Measurements from ENCODE around the gene FOXD4L6.
"Not testable (repeated sequence)": the region's sequence is repeated elsewhere in the genome, so short reads cannot be mapped to it uniquely, and the experiment has no call there.

The FOXD4L6 gene

DNA sequence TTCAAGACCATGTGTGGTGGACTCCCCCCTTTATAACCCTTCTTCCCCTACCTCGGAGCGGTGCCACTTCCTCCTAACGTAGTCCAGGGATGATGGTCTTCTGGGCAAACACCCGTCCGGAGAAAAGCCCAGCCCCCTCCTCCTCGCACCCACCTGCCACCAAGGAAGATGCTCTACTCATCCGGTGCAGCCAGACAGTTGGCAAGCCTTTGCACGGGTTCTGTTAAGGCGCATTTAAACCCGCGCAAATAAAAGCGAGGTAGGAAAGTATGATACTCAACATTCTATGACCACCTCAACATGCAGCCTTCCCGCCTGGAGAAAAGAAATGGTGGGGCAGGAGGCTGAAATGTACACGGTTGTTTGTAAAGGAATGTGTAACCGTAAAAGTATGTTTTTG, at the start of gene FOXD4L6:
FOXD4L6 (minus strand) TSS at position 101 of the 400 bp plus-strand sequence. CDS start 298 bp downstream, outside the sequence.
- not testable (repeated sequence) for DNase-seq

DNA sequence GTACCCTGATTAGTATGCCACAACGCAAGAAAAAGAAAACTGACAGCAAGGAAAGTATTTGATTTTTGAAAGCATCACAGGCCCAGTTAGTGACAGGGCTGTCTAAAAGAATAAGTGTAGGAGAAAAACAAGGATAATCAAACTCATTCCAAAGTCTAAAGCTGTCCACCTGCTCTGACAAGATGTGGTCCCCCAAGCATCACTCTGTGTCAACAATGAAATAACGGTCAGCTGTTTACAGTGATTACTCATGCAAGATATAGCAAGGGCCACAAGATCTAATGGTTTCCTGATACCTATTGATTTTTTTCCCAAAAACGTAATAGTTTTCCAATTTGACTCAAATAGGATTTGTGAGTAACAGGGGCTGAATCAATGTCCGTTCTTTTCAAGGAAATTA, 46.5 kb upstream of the FOXD4L6 start:
- not testable (repeated sequence) for DNase-seq

DNA sequence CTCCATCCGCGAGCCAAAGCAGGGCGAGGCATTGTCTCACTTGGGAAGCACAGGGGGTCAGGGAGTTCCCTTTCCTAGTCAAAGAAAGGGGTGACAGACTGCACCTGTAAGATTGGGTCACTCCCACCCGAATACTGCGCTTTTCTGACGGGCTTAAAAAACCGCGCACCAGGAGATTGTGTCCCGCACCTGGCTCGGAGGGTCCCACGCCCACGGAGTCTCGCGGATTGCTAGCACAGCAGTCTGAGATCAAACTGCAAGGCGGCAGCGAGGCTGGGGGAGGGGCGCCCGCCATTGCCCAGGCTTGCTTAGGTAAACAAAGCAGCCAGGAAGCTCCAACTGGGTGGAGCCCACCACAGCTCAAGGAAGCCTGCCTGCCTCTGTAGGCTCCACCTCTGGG, 21.6 kb upstream of the FOXD4L6 start:
- DNase-seq = not testable (repeated sequence)

DNA sequence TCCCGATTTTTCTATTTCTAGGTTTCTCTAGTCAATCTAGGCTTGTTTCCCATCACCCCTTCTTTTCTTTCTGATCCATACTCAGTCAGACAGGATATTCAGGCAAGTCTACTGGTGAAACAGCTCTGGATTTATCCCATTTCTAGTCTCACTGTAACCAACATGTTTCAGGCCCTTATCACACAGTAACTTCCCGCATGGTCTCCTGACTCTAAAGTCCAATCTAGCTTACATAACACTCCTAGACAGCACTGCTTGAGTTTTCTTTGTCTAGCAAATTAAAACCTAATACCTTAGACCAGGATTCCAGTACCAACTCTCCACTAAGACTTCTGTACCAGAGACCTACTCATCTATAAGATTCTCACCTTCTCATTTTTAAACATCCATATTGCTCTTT, 13.4 kb upstream of the FOXD4L6 start:
- not testable (repeated sequence) for DNase-seq

DNA sequence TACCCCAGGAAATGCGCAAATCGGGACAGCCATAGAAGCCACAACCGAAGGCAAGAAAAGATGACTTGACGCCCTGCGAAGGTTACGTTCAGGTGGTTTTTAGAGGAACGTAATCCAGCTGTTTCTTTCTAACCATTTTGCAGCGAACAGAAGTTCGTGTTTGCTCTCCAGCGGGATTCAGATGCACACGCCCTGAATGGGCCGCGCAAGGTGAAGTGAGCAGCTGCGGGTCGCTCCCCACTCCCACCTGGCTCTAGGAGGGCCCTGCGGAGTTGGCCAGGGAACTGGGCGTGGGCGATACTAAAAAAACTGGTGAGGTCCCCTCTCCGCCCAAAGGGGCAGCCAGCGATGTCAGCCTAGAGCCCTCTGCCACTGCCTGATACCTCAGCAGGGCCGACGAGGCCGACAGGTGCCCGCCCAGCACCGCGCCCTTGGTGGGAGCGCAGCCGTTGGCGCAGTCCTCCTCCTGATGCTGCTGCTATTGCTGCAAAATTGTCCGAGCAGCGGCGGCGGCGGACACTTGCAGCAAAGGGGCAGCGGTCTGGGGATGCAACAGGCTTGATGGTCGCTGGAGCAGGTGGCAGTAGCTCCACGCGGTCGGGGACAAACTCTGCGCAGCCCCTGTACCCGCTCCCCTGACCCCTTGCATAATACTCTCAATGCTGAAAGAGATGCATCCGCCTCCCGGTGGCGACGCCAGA, 1.6 kb downstream of the FOXD4L6 start:
- not testable (repeated sequence) for DNase-seq

DNA sequence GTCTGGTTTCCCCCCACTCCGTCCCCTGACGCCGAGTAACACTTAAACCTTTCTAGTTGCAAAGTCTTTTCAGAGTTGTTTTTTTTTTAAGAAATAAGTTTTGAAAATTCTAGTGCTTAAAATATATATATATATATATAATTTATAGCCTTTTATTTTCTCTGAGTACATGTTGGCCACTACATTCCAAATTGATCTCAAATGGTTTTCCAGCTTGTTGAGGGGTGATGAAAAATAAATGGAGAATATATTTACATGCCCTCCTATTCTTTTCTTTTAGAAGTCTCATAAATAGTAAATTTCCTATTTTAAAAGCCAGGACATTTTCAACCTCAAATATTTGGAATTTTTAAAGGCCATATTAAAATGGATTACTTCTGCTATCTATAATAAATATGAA, 2.5 kb downstream of the FOXD4L6 start:
- not testable (repeated sequence) for DNase-seq

DNA sequence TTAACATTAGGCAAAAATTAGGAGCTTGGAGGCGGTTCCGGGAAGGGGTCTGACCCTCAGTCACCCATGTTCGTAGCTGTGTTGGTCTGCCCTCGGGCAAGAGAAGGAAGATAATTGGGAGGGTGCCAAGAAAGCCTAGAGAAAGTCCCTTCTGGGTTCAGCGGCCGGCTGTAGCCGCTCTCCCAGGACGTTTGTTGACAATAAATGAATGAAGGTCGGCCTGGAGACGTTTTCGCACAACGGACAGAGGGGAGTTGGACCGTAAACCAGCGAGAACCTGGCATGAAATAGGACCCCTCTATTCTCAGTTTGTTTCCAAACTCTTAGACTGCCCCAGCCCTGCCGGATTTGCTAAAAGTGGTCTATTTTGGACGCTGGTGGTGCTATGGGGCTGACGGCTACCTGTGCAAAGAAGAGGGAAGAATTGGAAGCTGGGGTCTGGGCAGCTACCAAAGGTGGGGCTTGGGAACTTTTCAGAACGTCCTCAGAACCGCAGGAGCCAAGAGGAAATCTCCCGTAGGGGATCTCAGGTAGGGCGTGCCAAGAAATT, 3.3 kb downstream of the FOXD4L6 start:
- not testable (repeated sequence) for DNase-seq

DNA sequence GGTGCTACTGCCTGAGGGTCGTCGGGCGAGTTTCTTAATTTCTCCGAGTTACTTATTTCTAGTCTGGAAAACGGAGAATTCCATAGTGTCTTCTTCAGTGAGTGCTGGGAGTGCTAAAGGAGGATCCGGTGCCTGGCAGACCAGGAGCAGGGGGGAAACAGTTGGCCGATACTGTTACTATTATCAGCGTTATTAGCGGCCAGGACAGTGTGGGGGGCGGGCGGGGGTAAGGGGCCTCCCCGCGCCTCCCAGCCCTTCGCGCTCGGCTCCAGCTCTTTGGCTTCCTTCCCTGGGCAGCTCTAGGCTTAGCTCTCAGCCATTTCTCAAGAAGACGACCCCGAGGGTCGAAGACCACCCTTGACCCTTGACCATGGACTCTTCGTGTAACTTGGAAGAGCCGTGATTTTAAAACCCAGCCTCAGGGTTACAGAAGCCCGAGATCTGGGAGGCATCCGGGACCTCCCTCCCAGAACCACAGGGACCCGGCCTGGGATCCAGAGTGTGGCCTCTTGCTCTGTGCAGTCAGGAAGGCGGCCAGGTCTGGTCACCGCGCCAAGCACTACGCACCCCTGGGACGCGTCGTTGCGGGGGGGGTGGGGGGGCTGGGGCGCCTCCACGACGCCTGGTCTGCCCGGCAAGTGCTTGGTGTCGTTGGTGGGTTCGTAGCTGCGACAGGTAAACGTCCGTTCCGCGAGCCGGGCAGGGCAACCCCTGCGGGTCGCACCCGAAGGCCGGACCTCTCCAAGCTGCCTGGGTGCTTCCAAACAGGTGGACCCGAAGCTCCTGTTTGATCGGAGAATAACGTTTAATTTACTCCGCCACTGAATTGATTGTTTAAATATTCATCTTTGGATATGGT, 4.0 kb downstream of the FOXD4L6 start:
- DNase-seq = not testable (repeated sequence)

DNA sequence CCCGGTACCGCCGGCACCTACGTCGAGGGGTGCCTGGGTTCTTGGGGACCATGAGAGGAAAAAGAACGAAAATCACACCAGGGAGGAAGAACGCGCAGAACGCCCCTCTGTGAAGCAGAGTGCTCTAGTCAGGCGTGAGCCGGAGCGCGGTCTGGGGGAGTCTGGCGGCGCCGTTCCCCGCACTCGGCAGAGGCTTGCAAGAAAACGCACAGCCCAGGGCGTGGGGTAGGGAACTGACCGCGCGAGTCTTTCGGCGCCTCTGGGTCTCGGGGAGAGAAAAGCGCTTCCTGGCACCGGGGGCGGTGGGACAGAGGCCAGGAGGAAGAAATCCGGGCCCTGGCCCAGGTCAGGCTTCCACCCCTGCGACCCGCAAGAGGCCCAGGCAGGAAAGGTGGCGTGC, 4.7 kb downstream of the FOXD4L6 start:
- not testable (repeated sequence) for DNase-seq

DNA sequence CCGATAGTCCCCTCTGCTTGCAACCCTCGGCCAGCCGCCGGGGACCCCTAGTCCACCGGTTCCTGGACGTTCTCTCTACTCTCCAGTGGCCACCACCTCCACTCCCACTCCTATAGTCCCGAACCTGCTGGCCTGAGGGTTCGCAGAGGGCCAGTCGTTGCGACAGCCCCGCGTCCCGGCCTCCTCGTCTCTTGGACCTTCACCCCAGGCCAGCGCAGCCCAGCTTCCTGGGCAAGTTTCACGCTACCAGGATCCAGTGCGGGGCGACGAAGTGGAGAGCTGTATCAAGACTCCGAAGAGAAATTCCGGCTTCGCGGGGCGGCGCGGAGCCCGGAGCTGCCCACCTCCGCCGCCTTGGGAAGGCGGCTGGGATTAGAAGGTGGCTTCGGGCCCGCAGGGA, 5.1 kb downstream of the FOXD4L6 start:
- DNase-seq = not testable (repeated sequence)

DNA sequence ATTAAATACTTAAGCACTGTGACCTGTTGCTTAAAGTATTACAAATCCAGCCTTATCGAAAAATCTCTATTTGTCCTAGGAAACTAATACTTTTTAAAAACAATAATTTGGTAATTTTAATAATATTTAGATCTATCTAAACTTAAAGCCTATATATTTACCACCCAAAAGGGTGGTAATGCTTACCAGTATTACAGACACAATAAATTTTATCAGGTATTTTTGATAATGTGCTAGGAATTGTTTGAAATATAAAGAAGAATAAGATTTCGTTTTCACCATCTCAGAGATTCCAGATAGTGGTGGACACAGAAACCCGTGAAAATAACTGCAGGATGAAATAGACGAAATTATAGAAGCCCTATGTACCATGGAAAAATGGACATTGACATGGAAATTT, 7.8 kb downstream of the FOXD4L6 start:
- not testable (repeated sequence) for DNase-seq

DNA sequence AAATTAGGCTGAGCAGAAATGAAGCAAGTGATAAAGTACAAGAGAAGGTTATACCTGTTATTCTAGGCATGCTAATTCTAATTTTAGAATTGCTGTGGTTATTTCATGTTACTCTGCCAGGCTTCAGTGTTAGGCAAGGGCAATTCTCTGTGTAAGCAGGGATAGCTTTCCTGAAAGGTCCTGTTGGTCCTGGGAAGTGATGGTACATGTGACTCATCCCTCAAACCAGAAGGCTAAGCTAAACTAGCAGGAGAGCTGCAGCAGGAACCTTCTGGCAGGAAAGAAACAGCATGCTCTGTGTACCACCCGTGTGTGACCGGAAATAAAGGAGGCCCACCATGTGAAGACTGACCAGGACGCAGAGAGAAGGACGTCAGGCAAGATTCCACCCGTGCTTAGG, 8.8 kb downstream of the FOXD4L6 start:
- DNase-seq = not testable (repeated sequence)

DNA sequence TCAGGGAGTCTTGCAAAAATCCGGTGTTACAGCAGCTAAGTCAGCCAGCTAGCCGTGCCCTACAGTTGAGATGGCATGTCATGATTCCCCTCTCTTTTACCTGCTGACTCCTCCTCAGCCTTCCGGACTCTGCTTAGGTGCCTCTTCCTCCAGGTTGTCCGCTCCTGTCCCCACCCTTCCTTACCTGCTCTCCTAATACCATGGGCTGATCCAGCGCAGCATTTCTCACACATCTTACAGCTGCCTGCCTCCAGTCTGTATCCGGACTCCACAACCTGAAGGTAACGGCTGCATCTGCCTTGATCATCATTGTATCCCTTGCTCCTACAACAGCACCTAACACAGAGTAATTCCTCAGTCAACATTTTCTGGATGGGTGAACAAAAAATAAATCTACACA, 9.2 kb downstream of the FOXD4L6 start:
- not testable (repeated sequence) for DNase-seq

DNA sequence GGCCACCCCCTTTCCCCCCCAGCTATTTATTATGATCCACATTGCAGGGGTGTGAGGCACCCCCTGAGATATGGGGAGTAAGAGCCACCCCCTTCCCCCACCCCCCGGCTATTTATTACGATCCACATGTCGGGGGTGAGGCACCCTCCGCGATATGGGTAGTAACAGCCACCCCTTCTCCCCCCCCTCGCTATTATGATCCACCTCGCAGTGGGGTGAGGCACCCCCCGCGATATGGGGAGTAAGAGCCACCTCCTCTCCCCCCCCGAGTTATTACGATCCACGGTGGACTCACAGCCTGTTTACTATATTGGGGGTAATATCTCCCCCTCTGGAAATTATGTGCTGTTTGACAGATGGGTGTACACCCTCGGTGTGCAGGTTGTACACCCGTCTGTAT, 15.1 kb downstream of the FOXD4L6 start:
- DNase-seq = not testable (repeated sequence)

DNA sequence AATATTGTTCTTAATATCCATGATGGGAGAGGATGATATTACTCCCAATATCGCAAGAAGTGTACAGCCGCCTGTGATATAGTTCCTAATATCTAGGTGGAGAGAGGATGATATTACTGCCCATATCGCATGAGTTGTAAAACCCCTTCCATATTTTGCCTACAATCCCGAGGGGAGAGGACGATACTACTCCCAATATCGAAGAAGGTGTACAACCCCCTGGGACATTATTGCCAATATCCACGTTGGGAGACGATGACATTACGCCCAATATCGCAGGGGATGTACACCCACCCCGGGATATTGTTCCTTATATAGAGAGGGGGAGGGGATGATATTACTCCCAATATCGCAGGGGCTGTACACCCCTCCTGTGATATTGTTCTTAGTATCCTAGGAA, 17.1 kb downstream of the FOXD4L6 start:
- not testable (repeated sequence) for DNase-seq

DNA sequence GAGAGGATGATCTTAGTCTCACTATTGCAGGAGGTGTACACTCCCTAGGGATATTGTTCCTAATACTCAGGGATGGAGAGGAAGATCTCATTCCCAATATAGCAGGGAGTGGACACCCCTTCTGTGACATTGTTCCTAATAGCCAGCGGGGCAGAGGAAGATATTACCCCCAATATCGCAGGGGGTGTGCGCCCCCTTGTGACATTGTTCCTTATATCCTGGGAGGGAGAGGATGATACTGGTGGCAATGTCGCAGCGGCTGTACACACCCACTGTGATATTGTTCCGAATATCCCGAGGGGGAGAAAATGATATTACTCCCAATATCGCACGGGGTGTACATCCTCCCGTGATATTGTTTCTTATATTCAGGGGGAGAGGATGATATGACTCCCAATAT, 17.6 kb downstream of the FOXD4L6 start:
- DNase-seq = not testable (repeated sequence)

DNA sequence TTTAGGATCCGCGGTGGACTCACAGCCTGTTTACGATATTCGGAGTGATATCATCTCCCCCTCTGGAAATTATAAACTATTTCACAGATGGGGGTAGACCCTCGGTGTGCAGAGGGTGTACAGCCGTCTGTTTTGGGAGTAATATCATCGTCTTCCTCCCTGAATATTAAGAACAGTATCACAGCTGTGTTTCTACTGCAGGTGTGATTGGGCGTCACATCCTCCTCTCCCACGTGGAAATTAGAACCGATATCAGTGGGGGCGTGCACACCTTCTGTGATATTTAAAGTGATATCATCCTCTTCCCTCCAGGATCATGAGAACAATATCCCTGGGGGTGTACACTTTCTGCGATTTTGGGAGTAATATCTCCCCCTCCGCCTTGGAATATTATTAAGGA, 19.2 kb downstream of the FOXD4L6 start:
- DNase-seq = not testable (repeated sequence)

DNA sequence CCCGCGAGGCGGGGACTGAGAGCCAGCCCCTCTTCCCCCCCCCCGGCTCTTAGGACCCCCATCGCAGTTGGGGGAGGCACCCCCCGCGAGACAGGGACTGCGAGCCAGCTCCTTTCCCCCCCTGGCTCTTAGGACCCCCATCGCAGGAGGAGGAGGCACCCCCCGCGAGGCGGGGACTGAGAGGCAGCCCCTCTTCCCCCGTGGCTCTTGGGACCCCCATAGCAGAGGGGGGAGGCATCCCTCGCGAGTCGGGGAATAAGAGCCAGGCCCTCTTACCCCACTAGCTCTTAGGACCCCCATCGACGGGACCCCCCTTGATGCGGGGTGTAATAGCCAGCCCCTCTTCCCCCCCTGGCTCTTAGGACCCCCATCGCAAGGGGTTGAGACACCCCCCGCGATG, 19.7 kb downstream of the FOXD4L6 start:
- not testable (repeated sequence) for DNase-seq

DNA sequence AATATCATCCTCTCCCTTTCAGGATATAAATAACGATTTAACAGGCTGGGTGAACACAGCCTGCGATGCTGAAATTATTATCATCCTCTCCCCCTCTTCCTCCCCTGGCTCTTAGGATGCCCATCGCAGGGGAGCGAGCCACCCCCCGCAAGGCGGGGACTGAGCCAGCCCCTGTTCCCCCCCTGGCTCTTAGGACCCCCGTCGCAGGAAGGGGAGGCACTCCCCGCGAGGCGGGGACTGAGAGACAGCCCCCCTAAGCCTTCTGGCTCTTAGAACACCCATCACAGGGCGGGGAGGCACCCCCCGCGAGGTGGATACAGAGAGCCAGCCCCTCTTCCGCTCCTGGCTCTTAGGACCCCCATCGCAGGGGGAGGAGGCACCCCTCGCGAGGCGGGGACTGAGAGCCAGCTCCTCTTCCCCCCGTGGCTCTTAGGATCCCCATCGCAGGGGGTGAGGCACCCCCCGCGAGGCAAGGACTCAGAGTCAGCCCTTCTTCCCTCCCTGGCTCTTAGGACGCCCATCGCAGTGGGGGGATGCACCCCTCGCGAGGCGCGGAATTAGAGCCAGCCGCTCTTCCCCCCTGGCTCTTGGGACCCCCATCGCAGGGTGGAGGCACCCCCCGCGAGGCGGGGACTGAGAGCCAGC, 21.9 kb downstream of the FOXD4L6 start:
- DNase-seq = not testable (repeated sequence)

DNA sequence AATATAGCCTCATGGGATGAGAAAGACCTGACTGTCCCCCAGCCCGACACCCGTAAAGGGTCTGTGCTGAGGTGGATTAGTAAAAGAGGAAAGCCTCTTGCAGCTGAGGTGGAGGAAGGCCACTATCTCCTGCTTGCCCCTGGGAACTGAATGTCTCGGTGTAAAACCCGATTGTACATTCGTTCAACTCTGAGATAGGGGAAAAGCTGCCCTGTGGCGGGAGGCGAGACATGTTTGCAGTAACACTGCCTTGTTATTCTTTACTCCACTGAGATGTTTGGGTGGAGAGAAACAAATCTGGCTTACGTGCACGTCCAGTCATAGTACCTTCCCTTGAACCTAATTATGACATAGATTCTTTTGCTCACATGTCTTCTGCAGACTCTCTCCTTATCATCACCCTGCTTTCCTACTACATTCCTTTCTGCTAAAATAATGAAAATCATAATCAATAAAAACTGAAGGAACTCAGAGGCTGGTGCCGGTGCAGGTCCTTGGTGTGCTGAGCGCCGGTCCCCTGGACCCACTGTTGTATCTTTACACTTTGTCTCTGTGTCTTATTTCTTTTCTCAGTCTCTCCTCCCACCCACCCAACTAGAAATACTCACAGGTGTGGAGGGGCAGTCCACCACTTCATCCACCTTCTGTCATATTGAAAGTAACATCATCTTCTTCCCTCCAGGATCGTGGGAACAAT, 22.8 kb downstream of the FOXD4L6 start:
- DNase-seq = not testable (repeated sequence)

DNA sequence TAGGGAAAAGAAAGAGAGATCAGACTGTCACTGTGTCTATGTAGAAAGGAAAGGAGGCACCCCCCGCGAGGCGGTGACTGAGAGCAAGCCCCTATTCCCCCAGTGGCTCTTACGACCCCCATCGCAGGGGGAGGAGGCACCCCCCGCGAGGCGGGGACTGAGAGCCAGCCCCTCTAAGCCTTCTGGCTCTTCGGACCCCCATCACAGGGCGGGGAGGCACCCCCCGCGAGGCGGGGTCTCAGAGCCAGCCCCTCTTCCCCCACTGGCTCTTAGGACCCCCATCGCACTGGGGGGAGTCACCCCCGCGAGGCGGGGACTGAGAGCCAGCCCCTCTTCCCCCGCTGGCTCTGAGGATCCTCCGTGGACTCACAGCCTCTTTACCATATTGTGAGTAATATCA, 23.9 kb downstream of the FOXD4L6 start:
- DNase-seq = not testable (repeated sequence)

DNA sequence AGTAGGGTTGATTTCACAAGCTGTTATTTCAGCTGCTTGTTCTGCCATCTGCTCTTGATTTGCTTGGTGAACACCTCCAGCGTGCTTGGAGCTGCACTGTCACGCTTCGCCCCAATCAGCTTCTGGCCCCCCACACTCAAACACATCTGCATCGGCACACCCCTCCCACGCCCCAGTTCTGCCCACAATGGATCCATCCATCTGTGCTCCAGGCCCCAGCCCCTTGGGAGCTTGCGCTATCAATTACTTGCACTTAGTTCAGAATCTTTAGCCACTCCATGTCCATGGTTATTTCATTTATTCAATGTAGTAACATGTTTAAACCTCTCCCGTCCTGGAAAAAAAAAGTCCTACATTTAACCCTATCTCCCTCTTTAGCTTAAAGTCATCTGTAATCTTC, 28.0 kb downstream of the FOXD4L6 start:
- DNase-seq = not testable (repeated sequence)

Measured in stimulated activated naive CD4-positive, alpha-beta T cell treated with Interleukin-2 at 50 U/mL for 16 hours (primary cell).